Central memory CD8-positive, alpha-beta T cell (primary cell): Measurements from ENCODE around the gene RSAD1.

Experiments
- ATAC-seq: fragments of 150-1000 bp; cut with Tn5 transposase; replicated peaks from 2 replicates; pipeline ENCODE4 v1.10.0; 2022; ENCODE audit warnings: mild to moderate bottlenecking, moderate FRiP score, moderate number of reproducible peaks; ENCODE audit not compliant: poor library complexity, severe bottlenecking; ENCODE audit errors: extremely low read depth
- DNase-seq, 2 donors: peaks; one replicate each; pipeline ENCODE4 v3.0.0; 2021; ENCODE audit warnings: low spot score in 2 of 2
- H3K27ac Mint-ChIP-seq: one replicate; pipeline ENCODE4 v1.8.0; 2022; ENCODE audit warnings: low read depth, mild to moderate bottlenecking, moderate library complexity, mixed read lengths
- H3K27me3 Mint-ChIP-seq: one replicate; pipeline ENCODE4 v1.8.0; 2022; ENCODE audit warnings: mixed read lengths
- H3K36me3 Mint-ChIP-seq: one replicate; pipeline ENCODE4 v1.8.0; 2022; ENCODE audit warnings: mild to moderate bottlenecking, moderate library complexity, mixed read lengths; ENCODE audit not compliant: insufficient read depth
- H3K4me1 Mint-ChIP-seq: one replicate; pipeline ENCODE4 v1.8.0; 2022; ENCODE audit warnings: mixed read lengths
- H3K4me3 Mint-ChIP-seq: one replicate; pipeline ENCODE4 v1.8.0; 2022; ENCODE audit warnings: mild to moderate bottlenecking, moderate library complexity, mixed read lengths
- H3K9me3 Mint-ChIP-seq: one replicate; pipeline ENCODE4 v1.8.0; 2022; ENCODE audit warnings: mixed read lengths

The RSAD1 gene

DNA sequence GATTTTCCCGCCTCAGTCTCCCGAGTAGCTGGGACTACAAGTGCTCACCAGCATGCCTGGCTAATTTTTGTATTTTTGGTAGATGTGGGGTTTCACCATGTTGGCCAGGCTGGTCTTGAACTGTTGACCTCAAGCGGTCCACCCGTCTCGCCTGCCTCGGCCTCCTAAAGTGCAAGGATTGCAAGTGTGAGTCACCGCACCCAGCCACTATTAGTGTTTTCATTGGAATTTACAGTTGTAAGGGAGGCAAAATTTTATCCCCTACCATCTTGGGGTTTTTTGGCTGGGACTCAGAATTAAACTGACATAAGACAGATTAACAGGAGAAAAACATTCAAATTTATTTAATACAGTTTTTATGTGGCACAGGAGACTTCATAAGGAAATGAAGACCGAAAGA lies 17.3 kb downstream of the RSAD1 start:
- Mint-ChIP-seq H3K27me3 (no peaks in the 10 kb centered on the region), H3K9me3 (no peaks in the 10 kb centered on the region), H3K27ac (no peak overlapping the region), H3K4me1 (no peaks in the 10 kb centered on the region), H3K4me3 (no peak overlapping the region), H3K36me3 (peaks cover 4% of the 10 kb centered on the region)
- DNase-seq: no peak
- ATAC-seq: no peak

DNA sequence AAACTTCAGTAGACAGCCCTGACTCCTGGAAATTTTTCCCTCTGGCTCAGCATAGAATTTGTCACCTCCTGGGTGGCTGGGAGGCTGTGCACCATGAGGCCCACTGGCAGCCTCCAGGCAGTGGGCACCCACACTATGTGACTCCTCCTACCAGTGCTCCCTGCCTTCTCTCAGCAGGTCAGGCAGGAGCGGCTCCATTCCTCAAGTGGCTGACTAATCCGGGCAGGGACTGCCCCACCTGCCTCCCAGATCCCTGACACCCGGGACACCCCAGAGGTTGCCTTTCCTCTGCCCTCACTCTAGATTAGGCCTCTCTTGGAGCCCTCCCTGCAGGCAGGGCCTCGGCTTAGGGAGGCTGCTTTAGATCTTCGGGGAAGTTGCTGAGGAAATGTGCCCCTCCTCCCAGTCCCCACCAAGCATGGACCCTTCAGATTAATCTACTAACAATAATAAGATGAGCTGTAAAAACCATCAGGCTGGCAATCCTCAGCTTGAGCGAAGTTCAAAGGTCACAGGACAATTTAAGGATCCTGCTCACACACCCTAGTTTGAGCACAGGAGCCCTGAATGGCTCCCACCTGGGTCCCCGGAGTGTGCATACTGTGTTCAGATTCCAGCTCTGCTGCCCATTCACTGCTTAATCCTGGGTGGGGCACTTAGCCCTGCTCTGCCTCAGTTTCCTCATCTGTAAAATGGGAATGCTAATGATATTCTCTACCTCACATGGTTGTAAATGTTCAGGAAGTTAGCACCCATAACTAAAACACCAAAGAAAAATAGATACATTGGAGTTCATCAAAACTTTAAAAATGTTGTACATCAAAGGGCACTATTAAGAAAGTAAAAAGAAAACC lies 19.6 kb downstream of the RSAD1 start:
- no peaks in the 10 kb centered on the region for H3K27me3 Mint-ChIP-seq
- peaks cover 4% of the 10 kb centered on the region for H3K36me3 Mint-ChIP-seq
- H3K27ac Mint-ChIP-seq: no peak overlapping the region
- no peaks in the 10 kb centered on the region for H3K9me3 Mint-ChIP-seq
- DNase-seq: no peak
- H3K4me1 Mint-ChIP-seq: no peaks in the 10 kb centered on the region
- ATAC-seq: no peak
- no peak overlapping the region for H3K4me3 Mint-ChIP-seq

DNA sequence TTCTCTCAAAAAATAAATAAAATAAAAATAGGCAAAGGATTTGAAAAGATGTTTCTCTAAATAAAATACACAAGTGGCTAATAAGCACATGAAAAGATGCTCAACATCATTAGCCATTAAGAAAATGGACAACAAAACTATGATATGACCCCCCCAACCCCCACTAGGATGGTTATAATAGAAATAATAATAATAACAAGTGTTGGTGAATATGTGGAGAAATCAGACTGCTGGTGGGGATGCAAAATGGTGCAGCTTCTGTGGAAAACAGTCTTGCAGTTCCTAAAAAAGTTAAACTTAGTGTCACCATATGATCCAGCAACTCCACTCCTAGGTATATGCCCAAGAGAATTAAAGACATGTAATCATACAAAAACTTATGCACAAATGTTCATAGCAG lies 20.6 kb downstream of the RSAD1 start:
- ATAC-seq: no peak
- peaks cover 4% of the 10 kb centered on the region for H3K36me3 Mint-ChIP-seq
- no peak overlapping the region for H3K4me3 Mint-ChIP-seq
- H3K9me3 Mint-ChIP-seq: no peaks in the 10 kb centered on the region
- H3K27ac Mint-ChIP-seq: no peak overlapping the region
- H3K4me1 Mint-ChIP-seq: no peaks in the 10 kb centered on the region
- DNase-seq: no peak
- H3K27me3 Mint-ChIP-seq: no peaks in the 10 kb centered on the region

DNA sequence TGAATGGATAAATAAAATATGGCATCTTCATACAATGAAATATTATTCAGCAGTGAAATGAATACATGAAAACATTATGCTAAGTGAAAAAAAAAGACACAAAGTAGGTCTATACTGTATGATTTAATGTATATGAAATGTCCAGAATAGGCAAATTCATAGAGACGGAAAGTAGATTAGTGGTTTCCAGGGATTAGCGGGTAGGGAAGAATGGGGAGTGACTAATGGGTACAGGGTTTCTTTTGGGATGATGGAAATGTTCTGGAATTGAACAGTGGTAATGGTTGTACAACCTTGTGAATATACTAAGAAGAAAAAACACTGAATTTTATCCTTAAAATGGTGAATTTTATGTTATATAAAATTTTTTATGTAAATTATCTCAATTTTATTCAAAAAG lies 21.1 kb downstream of the RSAD1 start:
- H3K36me3 Mint-ChIP-seq: peaks cover 1% of the 10 kb centered on the region

DNA sequence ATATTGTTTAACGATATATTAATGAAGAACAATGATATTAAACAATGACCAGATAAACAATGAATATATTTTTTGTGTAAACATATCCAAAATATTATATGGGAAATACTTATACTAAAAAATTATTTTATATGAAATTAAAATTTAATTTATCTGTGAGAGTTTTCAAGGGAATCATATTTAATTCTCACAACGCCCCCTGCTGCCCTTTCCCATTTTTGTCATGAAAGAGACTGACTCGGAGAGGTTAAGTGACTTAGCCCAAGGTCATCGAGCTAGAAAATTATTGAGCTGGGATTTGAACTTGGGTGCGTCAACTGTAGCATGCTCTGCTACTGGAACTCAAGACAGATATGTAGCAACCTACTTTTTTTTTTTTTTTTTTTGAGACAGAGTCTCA lies 22.4 kb downstream of the RSAD1 start:
- Mint-ChIP-seq H3K4me3 (no peak overlapping the region), H3K4me1 (no peaks in the 10 kb centered on the region), H3K27ac (no peak overlapping the region), H3K27me3 (no peaks in the 10 kb centered on the region), H3K9me3 (no peaks in the 10 kb centered on the region), H3K36me3 (peaks cover 1% of the 10 kb centered on the region)
- ATAC-seq: no peak
- no peak for DNase-seq

More for the DNA sequence above, 21.1 kb downstream of the RSAD1 start:
- Mint-ChIP-seq H3K27me3 (no peaks in the 10 kb centered on the region), H3K27ac (no peak overlapping the region), H3K9me3 (no peaks in the 10 kb centered on the region), H3K4me1 (no peaks in the 10 kb centered on the region), H3K4me3 (no peak overlapping the region)
- ATAC-seq (no peak), DNase-seq (no peak)

DNA sequence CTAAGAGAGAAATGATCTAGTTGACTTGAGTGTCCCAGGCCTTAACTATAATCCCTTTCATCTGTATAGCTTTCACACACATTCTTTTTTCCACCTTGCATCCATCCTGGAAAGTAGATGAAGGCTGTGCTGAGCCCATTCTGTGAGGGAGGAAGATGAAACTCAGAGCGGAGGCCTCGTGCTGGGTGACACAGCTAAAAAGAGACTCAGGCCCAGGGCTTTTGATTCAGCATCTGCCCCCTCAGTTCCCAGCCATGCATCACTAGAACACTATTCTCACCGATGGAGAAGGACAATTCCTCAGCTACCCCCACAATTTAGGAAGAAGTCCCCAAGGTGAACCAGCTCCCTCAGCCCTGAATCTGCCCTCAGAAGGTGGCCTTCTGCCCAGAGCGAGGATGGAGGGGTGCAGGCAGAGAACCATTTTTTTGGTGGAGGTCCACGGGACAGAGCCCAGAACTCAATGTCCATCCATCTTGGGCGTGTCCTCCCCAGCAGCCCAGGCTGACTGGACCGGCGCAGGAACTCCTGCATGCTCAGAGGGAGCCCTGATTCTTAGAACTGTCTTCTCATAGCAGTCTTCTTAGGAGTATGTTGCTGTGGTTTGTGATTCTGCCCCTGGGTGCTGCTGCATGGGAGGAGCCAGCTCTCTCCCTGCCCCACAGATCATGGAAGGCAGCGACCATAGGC lies 23.8 kb downstream of the RSAD1 start:
- ATAC-seq: no peak
- Mint-ChIP-seq H3K27me3 (no peaks in the 10 kb centered on the region), H3K27ac (no peak overlapping the region)

DNA sequence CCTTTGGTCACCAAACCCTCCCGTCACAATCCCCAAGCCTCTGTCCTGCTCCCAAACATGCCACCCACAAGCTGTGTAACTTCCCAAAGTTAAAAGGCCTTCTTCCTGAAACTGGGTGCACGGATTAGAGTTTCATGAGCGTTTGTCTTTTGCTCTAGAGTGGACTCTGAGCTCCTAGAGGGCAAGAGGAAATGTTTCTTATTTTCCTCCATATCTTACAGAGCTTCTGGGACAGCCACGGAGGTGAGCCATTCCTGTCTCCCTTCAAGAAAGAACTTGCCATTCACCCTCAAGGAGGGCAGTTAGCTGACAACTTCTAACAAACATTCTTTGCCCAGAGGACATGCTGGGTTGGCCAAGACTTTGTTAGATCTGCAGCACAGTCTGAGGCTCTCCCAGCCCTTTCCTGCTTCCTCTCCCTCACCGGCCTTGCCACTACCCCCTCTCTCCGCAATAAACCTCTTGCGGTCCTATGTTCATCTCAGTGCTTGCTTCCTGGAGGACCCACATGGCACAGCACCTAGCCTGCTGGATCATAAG lies 27.0 kb downstream of the RSAD1 start:
- Mint-ChIP-seq H3K9me3 (no peaks in the 10 kb centered on the region), H3K4me1 (peaks cover 19% of the 10 kb centered on the region), H3K36me3 (peaks cover 6% of the 10 kb centered on the region), H3K27ac (no peak overlapping the region), H3K4me3 (no peak overlapping the region), H3K27me3 (no peaks in the 10 kb centered on the region)
- no peak for ATAC-seq
- DNase-seq: no peak

More for the DNA sequence above, 23.8 kb downstream of the RSAD1 start:
- DNase-seq: no peak
- no peak overlapping the region for H3K4me3 Mint-ChIP-seq
- peaks cover 1% of the 10 kb centered on the region for H3K36me3 Mint-ChIP-seq
- peaks cover under 1% of the 10 kb centered on the region for H3K4me1 Mint-ChIP-seq
- no peaks in the 10 kb centered on the region for H3K9me3 Mint-ChIP-seq

DNA sequence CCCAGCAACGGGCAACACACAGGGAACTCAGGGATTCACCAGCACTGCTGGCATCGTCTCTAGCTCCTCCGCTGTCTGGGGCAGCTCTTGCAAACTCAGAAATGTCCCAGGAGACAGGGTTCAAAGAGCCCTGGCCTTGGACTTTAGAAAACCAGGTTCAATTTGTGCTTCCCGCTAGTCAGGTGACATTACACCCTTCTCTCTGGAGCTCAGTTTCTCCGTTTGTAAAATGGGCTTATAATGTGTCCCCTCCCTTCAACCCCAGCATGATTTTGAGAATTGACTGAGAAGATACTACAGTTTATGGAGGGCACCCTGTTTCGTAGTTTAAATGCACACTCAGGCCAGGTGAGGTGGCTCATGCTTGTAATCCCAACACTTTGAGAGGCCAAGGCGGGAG lies 27.6 kb downstream of the RSAD1 start:
- Mint-ChIP-seq H3K4me1 (peaks cover 23% of the 10 kb centered on the region), H3K36me3 (peaks cover 6% of the 10 kb centered on the region), H3K27ac (no peak overlapping the region), H3K4me3 (no peak overlapping the region), H3K9me3 (no peaks in the 10 kb centered on the region), H3K27me3 (no peaks in the 10 kb centered on the region)
- DNase-seq: no peak
- no peak for ATAC-seq

DNA sequence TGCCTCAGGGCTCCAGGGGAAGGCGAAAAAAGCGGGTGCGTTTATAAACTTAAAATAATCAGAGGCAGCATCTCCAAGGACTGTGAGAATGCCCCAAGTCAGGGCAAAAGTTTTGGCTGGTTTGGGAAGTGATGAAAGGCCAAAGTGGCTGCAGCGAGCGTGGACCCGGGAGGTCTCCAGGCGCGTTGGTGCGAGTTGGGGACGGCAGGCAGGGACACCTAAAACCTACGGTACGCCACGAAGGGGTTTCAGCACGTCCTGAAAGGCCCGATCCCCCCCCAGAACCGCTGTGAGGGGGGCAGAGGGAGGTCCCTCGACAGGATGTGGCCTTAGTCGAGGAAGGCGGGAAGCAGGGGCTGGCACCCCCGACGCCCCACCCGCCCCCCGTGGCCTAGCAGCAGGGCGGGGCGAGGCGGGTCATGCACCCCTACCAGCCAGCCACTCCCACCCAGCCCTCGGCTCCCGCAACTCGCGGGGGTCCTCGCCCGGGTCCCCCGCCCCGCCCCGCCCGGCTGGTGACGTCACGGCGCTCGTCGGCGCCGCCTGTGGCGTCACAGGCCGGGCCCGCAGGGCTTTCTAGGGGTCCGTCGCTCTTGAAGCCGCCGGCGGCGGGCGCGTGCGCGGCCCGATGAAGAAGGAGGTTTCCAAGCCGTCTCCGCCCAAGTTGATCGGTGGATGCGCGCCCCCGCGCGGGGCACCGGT lies 29.4 kb downstream of the RSAD1 start, which contains the start of gene MYCBPAP:
Gene MYCBPAP (plus strand): TSS at position 569 of the 702 bp plus-strand sequence. CDS start 236 bp downstream, outside the sequence.
- ATAC-seq (peak; percentile 80), DNase-seq (peak; percentile 59 to 74)
- Mint-ChIP-seq H3K4me1 (peaks cover 30% of the 10 kb centered on the region), H3K4me3 (peak within 1 kb of the TSS; percentile 92), H3K27ac (peak within 1 kb of the TSS; percentile 88), H3K36me3 (peaks cover 6% of the 10 kb centered on the region), H3K27me3 (no peaks in the 10 kb centered on the region), H3K9me3 (no peaks in the 10 kb centered on the region)

DNA sequence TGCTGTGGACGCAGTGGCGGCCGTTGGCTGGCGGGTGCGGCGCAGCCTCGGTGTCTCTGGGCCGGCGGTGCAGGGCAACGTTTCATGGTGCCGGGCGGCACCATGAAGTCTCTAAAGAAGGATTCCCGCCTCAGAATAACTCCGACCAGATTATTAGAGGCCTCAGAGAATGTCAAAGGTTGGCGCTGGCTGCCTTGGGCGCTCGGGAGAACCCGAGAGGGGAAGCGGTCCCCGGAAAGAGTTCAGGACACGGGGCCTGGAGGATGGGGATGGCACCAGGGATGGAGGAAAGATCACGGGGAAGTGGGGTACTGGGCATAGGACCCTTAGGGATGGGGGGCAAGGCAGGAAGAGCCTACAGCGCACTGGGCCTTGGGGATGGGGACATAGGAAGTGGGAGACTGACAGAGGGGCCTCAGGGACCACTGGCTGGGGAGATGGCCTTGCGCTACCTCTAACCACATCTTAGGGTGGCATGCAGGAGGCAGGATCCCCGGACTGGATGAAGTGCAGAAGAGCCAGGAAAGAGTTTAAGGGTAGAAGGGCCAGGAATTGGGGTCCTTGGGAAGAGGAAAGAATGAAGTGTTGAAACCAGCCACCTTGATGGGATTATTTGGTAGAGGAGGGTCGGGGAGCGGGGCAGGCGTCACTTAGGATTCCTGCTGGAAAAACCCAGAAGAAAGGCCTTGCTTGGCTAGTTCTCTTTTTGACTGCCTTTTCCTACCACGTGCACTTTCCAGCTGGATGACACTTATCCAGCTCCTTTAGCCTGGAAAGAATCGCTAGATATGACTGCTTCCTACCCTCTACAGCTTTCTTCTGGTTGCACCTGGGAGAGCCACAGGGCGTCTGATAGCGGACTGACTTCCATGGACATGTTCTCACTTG lies 30.2 kb downstream of the RSAD1 start:
- no peaks in the 10 kb centered on the region for H3K9me3 Mint-ChIP-seq
- peaks cover 30% of the 10 kb centered on the region for H3K4me1 Mint-ChIP-seq
- peaks cover 6% of the 10 kb centered on the region for H3K36me3 Mint-ChIP-seq
- H3K27ac Mint-ChIP-seq: peak overlapping the region; percentile 88
- ATAC-seq (no peak), DNase-seq (no peak)
- H3K27me3 Mint-ChIP-seq: no peaks in the 10 kb centered on the region
- H3K4me3 Mint-ChIP-seq: peak overlapping the region; percentile 92

DNA sequence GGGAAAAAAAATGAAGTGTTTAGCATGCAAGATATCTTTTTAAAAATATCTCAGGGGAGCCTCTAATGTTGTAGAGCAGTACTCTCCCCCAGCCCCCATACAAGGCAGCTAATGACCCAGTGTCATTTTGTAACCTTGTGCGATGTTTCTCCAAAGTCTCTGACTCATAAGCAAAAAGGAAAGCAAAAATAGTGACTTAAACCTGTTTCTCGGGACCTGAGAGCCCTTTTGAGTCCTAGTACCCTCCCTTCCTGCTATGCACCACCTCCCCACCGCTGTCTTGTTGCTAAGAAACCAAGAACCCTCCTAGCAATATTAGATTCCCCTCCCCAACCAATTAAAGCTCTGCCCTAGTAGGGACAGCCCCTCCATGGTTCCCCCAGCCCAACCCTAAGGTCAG lies 32.4 kb downstream of the RSAD1 start:
- Mint-ChIP-seq H3K9me3 (no peaks in the 10 kb centered on the region), H3K27ac (peak overlapping the region; percentile 42), H3K4me3 (no peak overlapping the region), H3K27me3 (no peaks in the 10 kb centered on the region), H3K36me3 (peaks cover 6% of the 10 kb centered on the region), H3K4me1 (peaks cover 30% of the 10 kb centered on the region)
- ATAC-seq (peak; percentile 43), DNase-seq (peak in 1 of 2 donors; percentile 23)

DNA sequence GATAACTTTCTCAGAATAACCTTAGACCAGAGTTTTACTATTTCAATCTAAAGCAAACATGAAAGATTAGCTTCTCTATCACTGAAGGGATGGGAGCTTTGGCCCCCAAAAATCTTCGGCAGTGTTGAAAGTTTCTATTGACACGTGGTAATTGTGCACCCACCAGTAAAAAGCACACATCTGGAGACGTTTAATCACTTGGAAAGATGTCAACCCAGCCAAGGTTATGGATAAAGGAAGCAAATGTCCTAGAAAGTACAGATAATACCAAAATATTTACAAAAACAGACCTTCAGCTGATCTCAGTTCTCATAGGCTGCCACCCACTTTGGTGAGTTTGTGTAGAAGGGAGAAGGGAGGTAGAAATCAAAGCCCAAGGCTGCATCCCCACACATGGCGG lies 34.8 kb downstream of the RSAD1 start:
- no peaks in the 10 kb centered on the region for H3K9me3 Mint-ChIP-seq
- H3K4me3 Mint-ChIP-seq: no peak overlapping the region
- peaks cover 1% of the 10 kb centered on the region for H3K36me3 Mint-ChIP-seq
- no peaks in the 10 kb centered on the region for H3K27me3 Mint-ChIP-seq
- no peak overlapping the region for H3K27ac Mint-ChIP-seq
- DNase-seq (no peak), ATAC-seq (no peak)
- peaks cover 24% of the 10 kb centered on the region for H3K4me1 Mint-ChIP-seq
